Measurements from ENCODE around the gene DYNLT2. TPM values are rescaled to one million over a fixed set of nuclear protein-coding genes. Genes with fewer than 3 reads are reported as not detected.

DYNLT2 gene
- total and polyA plus RNA-seq, 2 of the 13 experiments (the other 11 are each of a cell fraction or from before 2014, with no cell fraction given) = 2.1 to 4.3 TPM

DNA sequence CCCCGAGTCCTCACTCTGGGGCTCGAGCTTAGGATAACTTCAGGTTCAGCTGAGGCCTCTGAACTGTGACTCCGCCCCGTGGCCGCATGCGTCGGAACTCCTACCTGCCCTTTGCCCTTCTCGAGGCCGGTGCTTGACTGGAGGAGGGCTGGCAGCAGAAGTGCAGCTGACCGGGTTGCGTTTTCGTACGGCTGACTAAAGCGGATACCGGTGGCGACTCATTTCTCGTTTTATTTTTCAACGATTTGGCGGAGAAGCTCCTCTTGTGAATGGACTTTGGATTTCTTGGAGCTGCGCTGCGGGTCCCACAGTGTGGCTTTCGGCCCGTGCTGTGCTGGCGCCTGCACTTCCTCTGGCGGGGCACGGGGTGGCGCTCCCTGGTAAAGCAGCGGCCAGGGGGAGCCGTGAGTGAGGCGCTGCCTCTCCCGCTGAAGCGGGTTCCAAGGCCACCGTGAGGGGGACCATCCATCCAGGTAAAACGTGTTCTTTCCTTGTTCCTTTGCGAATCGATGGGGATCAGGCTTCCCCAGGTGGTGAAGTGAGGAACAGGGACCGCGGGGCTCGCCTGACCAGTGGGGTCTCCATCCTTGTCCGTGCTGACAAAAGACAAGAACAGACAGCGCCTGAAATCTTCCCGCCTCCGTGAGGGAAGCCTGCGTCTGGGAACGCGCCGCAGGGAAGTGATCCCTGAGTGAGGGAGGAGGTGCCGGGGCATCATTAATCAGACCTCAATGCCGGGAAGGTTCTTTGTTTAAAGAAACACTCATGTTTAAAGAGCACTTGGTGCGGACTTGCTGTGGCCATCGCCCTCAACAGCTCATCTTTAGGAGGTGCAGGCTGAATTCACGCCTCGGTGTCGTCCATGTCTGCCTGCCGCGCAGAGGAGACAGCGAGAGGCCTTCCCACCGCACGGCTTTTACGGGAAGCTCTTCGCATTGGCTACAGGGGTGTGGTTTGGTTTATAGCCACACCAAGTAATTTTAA is 38.9 kb upstream of the DYNLT2 start (continued):
- 0 out of 2 replicates have a peak, but pooled peaks have one; percentile 84 for TF ChIP-seq ZNF329 (CRISPR knock-in tag; IDR thresholded peaks at IDR 0.05; ENCODE audit: low read depth)
- no peak for TF ChIP-seq SRSF4 (IDR thresholded peaks at IDR 0.05; ENCODE audit: low read depth, low read length, poor library complexity, severe bottlenecking)
- TF ChIP-seq RORA (CRISPR knock-in tag; IDR thresholded peaks at IDR 0.05) = no peak
- TF ChIP-seq RBM39 (IDR thresholded peaks at IDR 0.05; ENCODE audit: low read depth, low read length, poor library complexity, severe bottlenecking) = no peak
- TF ChIP-seq YEATS2 (CRISPR knock-in tag; IDR thresholded peaks at IDR 0.05; ENCODE audit: borderline replicate concordance) = no peak; the same call in 1 of the 2 replicates
- TF ChIP-seq GPN1 (CRISPR knock-in tag; IDR thresholded peaks at IDR 0.05; ENCODE audit: borderline replicate concordance) = no peak
- TF ChIP-seq, protein P1, sequence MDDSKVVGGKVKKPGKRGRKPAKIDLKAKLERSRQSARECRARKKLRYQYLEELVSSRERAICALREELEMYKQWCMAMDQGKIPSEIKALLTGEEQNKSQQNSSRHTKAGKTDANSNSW (CRISPR knock-in tag; IDR thresholded peaks at IDR 0.05; ENCODE audit: borderline replicate concordance) = peak; percentile 35; the same call in 1 of the 2 replicates
- no peak for TF ChIP-seq HIC2 (CRISPR knock-in tag; IDR thresholded peaks at IDR 0.05; ENCODE audit: low read depth)
- TF ChIP-seq ZNF605 (CRISPR knock-in tag; IDR thresholded peaks at IDR 0.05) = peak; percentile 86
- TF ChIP-seq ZFP36 (IDR thresholded peaks at IDR 0.05; ENCODE audit: borderline replicate concordance, low read depth, low read length, partially characterized antibody) = no peak
- TF ChIP-seq MYNN (CRISPR knock-in tag; IDR thresholded peaks at IDR 0.05; ENCODE audit: low read depth) = no peak
- peak; percentile 81; the same call in 1 of the 2 replicates for TF ChIP-seq ZNF788 (CRISPR knock-in tag; IDR thresholded peaks at IDR 0.05; ENCODE audit: borderline replicate concordance)
- TF ChIP-seq SATB2 (CRISPR knock-in tag; IDR thresholded peaks at IDR 0.05) = no peak
- TF ChIP-seq, protein P2, sequence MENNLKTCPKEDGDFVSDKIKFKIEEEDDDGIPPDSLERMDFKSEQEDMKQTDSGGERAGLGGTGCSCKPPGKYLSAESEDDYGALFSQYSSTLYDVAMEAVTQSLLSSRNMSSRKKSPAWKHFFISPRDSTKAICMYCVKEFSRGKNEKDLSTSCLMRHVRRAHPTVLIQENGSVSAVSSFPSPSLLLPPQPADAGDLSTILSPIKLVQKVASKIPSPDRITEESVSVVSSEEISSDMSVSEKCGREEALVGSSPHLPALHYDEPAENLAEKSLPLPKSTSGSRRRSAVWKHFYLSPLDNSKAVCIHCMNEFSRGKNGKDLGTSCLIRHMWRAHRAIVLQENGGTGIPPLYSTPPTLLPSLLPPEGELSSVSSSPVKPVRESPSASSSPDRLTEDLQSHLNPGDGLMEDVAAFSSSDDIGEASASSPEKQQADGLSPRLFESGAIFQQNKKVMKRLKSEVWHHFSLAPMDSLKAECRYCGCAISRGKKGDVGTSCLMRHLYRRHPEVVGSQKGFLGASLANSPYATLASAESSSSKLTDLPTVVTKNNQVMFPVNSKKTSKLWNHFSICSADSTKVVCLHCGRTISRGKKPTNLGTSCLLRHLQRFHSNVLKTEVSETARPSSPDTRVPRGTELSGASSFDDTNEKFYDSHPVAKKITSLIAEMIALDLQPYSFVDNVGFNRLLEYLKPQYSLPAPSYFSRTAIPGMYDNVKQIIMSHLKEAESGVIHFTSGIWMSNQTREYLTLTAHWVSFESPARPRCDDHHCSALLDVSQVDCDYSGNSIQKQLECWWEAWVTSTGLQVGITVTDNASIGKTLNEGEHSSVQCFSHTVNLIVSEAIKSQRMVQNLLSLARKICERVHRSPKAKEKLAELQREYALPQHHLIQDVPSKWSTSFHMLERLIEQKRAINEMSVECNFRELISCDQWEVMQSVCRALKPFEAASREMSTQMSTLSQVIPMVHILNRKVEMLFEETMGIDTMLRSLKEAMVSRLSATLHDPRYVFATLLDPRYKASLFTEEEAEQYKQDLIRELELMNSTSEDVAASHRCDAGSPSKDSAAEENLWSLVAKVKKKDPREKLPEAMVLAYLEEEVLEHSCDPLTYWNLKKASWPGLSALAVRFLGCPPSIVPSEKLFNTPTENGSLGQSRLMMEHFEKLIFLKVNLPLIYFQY (CRISPR knock-in tag; IDR thresholded peaks at IDR 0.05; ENCODE audit: borderline replicate concordance) = no peak; the same call in 1 of the 2 replicates
- TF ChIP-seq SMAD9 (CRISPR knock-in tag; IDR thresholded peaks at IDR 0.05) = 0 out of 2 replicates have a peak, but pooled peaks have one; percentile 15
- no peak for TF ChIP-seq BRCA1 (CRISPR knock-in tag; IDR thresholded peaks at IDR 0.05)
- TF ChIP-seq ZNF234 (CRISPR knock-in tag; conservative IDR thresholded peaks at IDR 0.05) = no peak
- TF ChIP-seq ZSCAN20 (CRISPR knock-in tag; IDR thresholded peaks at IDR 0.05; ENCODE audit: borderline replicate concordance) = no peak
- TF ChIP-seq SKI (IDR thresholded peaks at IDR 0.05; ENCODE audit: partially characterized antibody) = peak; percentile 84
- TF ChIP-seq, protein P3, sequence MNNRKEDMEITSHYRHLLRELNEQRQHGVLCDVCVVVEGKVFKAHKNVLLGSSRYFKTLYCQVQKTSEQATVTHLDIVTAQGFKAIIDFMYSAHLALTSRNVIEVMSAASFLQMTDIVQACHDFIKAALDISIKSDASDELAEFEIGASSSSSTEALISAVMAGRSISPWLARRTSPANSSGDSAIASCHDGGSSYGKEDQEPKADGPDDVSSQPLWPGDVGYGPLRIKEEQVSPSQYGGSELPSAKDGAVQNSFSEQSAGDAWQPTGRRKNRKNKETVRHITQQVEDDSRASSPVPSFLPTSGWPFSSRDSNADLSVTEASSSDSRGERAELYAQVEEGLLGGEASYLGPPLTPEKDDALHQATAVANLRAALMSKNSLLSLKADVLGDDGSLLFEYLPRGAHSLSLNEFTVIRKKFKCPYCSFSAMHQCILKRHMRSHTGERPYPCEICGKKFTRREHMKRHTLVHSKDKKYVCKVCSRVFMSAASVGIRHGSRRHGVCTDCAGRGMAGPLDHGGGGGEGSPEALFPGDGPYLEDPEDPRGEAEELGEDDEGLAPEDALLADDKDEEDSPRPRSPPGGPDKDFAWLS (CRISPR knock-in tag; IDR thresholded peaks at IDR 0.05; ENCODE audit: borderline replicate concordance) = peak; percentile 20; the same call in 1 of the 2 replicates

Measured in HepG2 (cell line).